Activated CD8-positive, alpha-beta T cell treated with anti-CD3 and anti-CD28 coated beads, Interleukin-2, amount 10 ng/mL, durations not matched to agents 7 days and 5 days (primary cell): Measurements from ENCODE around the gene TOGARAM1. TPM values are rescaled to one million over a fixed set of nuclear protein-coding genes. Genes with fewer than 3 reads are reported as not detected.

Experiments used
- ATAC-seq: fragments of 150-1000 bp; cut with Tn5 transposase; one replicate; pipeline ENCODE4 v1.10.0; 2021; ENCODE audit warnings: moderate library complexity
- CTCF ChIA-PET: fragments of 350-600 bp; sonication (Branson Sonifier 250); formaldehyde crosslinking; loops from one replicate; lab custom pipeline; 2021; ENCODE audit warnings: antibody characterized with exemption; lab: Charles Lee
- POLR2A ChIA-PET: fragments of 350-600 bp; sonication (Branson Sonifier 250); formaldehyde crosslinking; loops from one replicate; lab custom pipeline; 2021; ENCODE audit warnings: antibody characterized with exemption; lab: Charles Lee
- DNase-seq: peaks from one replicate; pipeline ENCODE4 v3.0.0-alpha.2; 2020
- H3K27ac Mint-ChIP-seq: one replicate; pipeline ENCODE4 v1.8.0; 2021; ENCODE audit warnings: mild to moderate bottlenecking, mixed read lengths
- H3K27me3 Mint-ChIP-seq: one replicate; pipeline ENCODE4 v1.8.0; 2021; ENCODE audit warnings: low read depth, mixed read lengths
- H3K36me3 Mint-ChIP-seq: one replicate; pipeline ENCODE4 v1.8.0; 2021; ENCODE audit warnings: low read depth, mixed read lengths
- H3K4me1 Mint-ChIP-seq: one replicate; pipeline ENCODE4 v1.8.0; 2021; ENCODE audit warnings: low read depth, mixed read lengths
- H3K4me3 Mint-ChIP-seq: one replicate; pipeline ENCODE4 v1.8.0; 2021; ENCODE audit warnings: mild to moderate bottlenecking, mixed read lengths
- H3K9me3 Mint-ChIP-seq: one replicate; pipeline ENCODE4 v1.8.0; 2022; ENCODE audit warnings: mixed read lengths; ENCODE audit not compliant: insufficient read depth
- total RNA-seq, 2 experiments: library from RNA; stranded (reverse); gene quantifications; one replicate each; pipeline ENCODE4 v1.2.3, GENCODE V29; 2021

The TOGARAM1 gene
- total RNA-seq, 2 experiments from 2014 or later = 8.9 to 9.5 TPM

- Mint-ChIP-seq H3K27me3 (no peaks in the 10 kb centered on the region), H3K4me3 (no peak overlapping the region), H3K4me1 (peaks cover 7% of the 10 kb centered on the region), H3K36me3 (peaks cover 55% of the 10 kb centered on the region), H3K27ac (no peak overlapping the region), H3K9me3 (peaks cover 3% of the 10 kb centered on the region)
- no peak for DNase-seq
- ChIA-PET POLR2A (no interaction called here), CTCF (no interaction called here)
- no peak for ATAC-seq
Observed at GRCh38 chr14:44945264-44945663, 16.7 kb upstream of the TOGARAM1 start.

- H3K4me1 Mint-ChIP-seq = peaks cover 8% of the 10 kb centered on the region
- ChIA-PET POLR2A (interaction anchor here (1.4 kb wide), 1 partner anchor 11 kb away, joined by 5 read pairs; the partner anchor contains the start of genes KLHL28 and TOGARAM1), CTCF (no interaction called here)
- H3K9me3 Mint-ChIP-seq = no peaks in the 10 kb centered on the region
- H3K27me3 Mint-ChIP-seq = no peaks in the 10 kb centered on the region
- H3K4me3 Mint-ChIP-seq = no peak overlapping the region
- DNase-seq = no peak
- peaks cover 34% of the 10 kb centered on the region for H3K36me3 Mint-ChIP-seq
- ATAC-seq = no peak
- H3K27ac Mint-ChIP-seq = no peak overlapping the region
Observed at GRCh38 chr14:44951051-44951450, 10.9 kb upstream of the TOGARAM1 start.

- Mint-ChIP-seq H3K4me3 (no peak overlapping the region), H3K4me1 (peaks cover 11% of the 10 kb centered on the region), H3K9me3 (no peaks in the 10 kb centered on the region), H3K27ac (no peak overlapping the region), H3K36me3 (peaks cover 29% of the 10 kb centered on the region), H3K27me3 (no peaks in the 10 kb centered on the region)
- ChIA-PET CTCF (no interaction called here), POLR2A (interaction anchor here (0.9 to 1.4 kb wide), 2 partner anchors 9 kb away, joined by 3 to 5 read pairs; partner anchors contain the start of genes KLHL28 and TOGARAM1)
- ATAC-seq (no peak), DNase-seq (no peak)
Observed at GRCh38 chr14:44952391-44953110, 9.4 kb upstream of the TOGARAM1 start.

- Mint-ChIP-seq H3K27ac (no peak overlapping the region), H3K27me3 (no peaks in the 10 kb centered on the region), H3K4me3 (no peak overlapping the region), H3K4me1 (peaks cover 22% of the 10 kb centered on the region), H3K36me3 (peaks cover 19% of the 10 kb centered on the region), H3K9me3 (no peaks in the 10 kb centered on the region)
- ATAC-seq (no peak), DNase-seq (no peak)
- CTCF ChIA-PET = no interaction called here
- POLR2A ChIA-PET = no interaction called here
Observed at GRCh38 chr14:44954750-44955149, 7.2 kb upstream of the TOGARAM1 start.

GRCh38 chr14:44955528-44955927, 6.5 kb upstream of the TOGARAM1 start:
- Mint-ChIP-seq H3K27ac (no peak overlapping the region), H3K9me3 (no peaks in the 10 kb centered on the region), H3K27me3 (no peaks in the 10 kb centered on the region), H3K4me3 (no peak overlapping the region), H3K4me1 (peaks cover 30% of the 10 kb centered on the region), H3K36me3 (peaks cover 19% of the 10 kb centered on the region)
- ChIA-PET POLR2A (no interaction called here), CTCF (no interaction called here)
- ATAC-seq (no peak), DNase-seq (no peak)

- no peak overlapping the region for H3K4me3 Mint-ChIP-seq
- CTCF ChIA-PET = interaction anchor here (1.2 kb wide), 1 partner anchor 55 kb away, joined by 3 read pairs; no protein-coding TSS in a partner anchor
- POLR2A ChIA-PET = no interaction called here
Observed at GRCh38 chr14:44956866-44957265, 5.1 kb upstream of the TOGARAM1 start.

GRCh38 chr14:44959538-44959937, 2.5 kb upstream of the TOGARAM1 start:
- no peak overlapping the region for H3K27ac Mint-ChIP-seq
- H3K27me3 Mint-ChIP-seq = no peaks in the 10 kb centered on the region
- ChIA-PET CTCF (no interaction called here), POLR2A (no interaction called here)
- H3K4me1 Mint-ChIP-seq = peaks cover 42% of the 10 kb centered on the region
- H3K36me3 Mint-ChIP-seq = peaks cover 18% of the 10 kb centered on the region
- H3K9me3 Mint-ChIP-seq = no peaks in the 10 kb centered on the region
- no peak overlapping the region for H3K4me3 Mint-ChIP-seq
- DNase-seq (no peak), ATAC-seq (no peak)

More at GRCh38 chr14:44956866-44957265, 5.1 kb upstream of the TOGARAM1 start:
- peaks cover 13% of the 10 kb centered on the region for H3K36me3 Mint-ChIP-seq
- ATAC-seq (no peak), DNase-seq (no peak)
- H3K9me3 Mint-ChIP-seq = no peaks in the 10 kb centered on the region
- no peak overlapping the region for H3K27ac Mint-ChIP-seq
- no peaks in the 10 kb centered on the region for H3K27me3 Mint-ChIP-seq
- peaks cover 30% of the 10 kb centered on the region for H3K4me1 Mint-ChIP-seq

- peaks cover 47% of the 10 kb centered on the region for H3K4me1 Mint-ChIP-seq
- H3K27ac Mint-ChIP-seq = peak overlapping the region; percentile 11
- ChIA-PET POLR2A (interaction anchor here (2.3 kb wide), 1 partner anchor 294 kb away, joined by 11 read pairs; the partner anchor contains the start of gene MIS18BP1), CTCF (no interaction called here)
- H3K27me3 Mint-ChIP-seq = no peaks in the 10 kb centered on the region
- peaks cover 23% of the 10 kb centered on the region for H3K36me3 Mint-ChIP-seq
- DNase-seq (no peak), ATAC-seq (no peak)
- H3K4me3 Mint-ChIP-seq = no peak overlapping the region
- H3K9me3 Mint-ChIP-seq = peaks cover 4% of the 10 kb centered on the region
Observed at GRCh38 chr14:44960146-44960545, 1.8 kb upstream of the TOGARAM1 start.

- H3K4me1 Mint-ChIP-seq = peaks cover 51% of the 10 kb centered on the region
- POLR2A ChIA-PET = interaction anchor here (2.3 to 2.9 kb wide), 3 partner anchors 63 to 293 kb away, joined by 11 to 23 read pairs (median 13); partner anchors contain the start of genes MIS18BP1 and PRPF39
- DNase-seq (no peak), ATAC-seq (no peak)
- H3K36me3 Mint-ChIP-seq = peaks cover 26% of the 10 kb centered on the region
- CTCF ChIA-PET = interaction anchor here (1.0 to 2.6 kb wide), 2 partner anchors 47 to 64 kb away, joined by 5 to 10 read pairs; a partner anchor contains a TSS
- H3K9me3 Mint-ChIP-seq = peaks cover 4% of the 10 kb centered on the region
- no peak overlapping the region for H3K4me3 Mint-ChIP-seq
- H3K27ac Mint-ChIP-seq = peak overlapping the region; percentile 11
- H3K27me3 Mint-ChIP-seq = no peaks in the 10 kb centered on the region
Observed at GRCh38 chr14:44960646-44961045, 1.3 kb upstream of the TOGARAM1 start.

GRCh38 chr14:44961151-44961553, 838 bp upstream of the TOGARAM1 start:
- Mint-ChIP-seq H3K27me3 (no peaks in the 10 kb centered on the region), H3K4me3 (no peak overlapping the region), H3K36me3 (peaks cover 26% of the 10 kb centered on the region), H3K4me1 (peaks cover 51% of the 10 kb centered on the region), H3K27ac (no peak overlapping the region), H3K9me3 (peaks cover 4% of the 10 kb centered on the region)
- CTCF ChIA-PET = interaction anchor here (1.0 to 2.6 kb wide), 4 partner anchors 48 to 128 kb away, joined by 3 to 10 read pairs (median 4); a partner anchor contains a TSS
- peak; percentile 39 for ATAC-seq
- POLR2A ChIA-PET = interaction anchor here (0.9 to 2.9 kb wide), 14 partner anchors 8 to 299 kb away, joined by 3 to 31 read pairs (median 6); partner anchors contain the start of genes FANCM, FKBP3, MIS18BP1 and PRPF39
- DNase-seq = peak; percentile 74

- Mint-ChIP-seq H3K4me1 (peaks cover 58% of the 10 kb centered on the region), H3K27ac (no peak overlapping the region), H3K9me3 (peaks cover 4% of the 10 kb centered on the region), H3K27me3 (no peaks in the 10 kb centered on the region), H3K4me3 (no peak overlapping the region), H3K36me3 (peaks cover 31% of the 10 kb centered on the region)
- DNase-seq (peak; percentile 49), ATAC-seq (peak; percentile 56)
- ChIA-PET CTCF (interaction anchor here (1.4 to 2.6 kb wide), 3 partner anchors 39 to 127 kb away, joined by 3 to 10 read pairs (median 3); no protein-coding TSS in a partner anchor), POLR2A (interaction anchor here (0.5 to 2.9 kb wide), 23 partner anchors 10 to 297 kb away, joined by 3 to 31 read pairs (median 4); partner anchors contain the start of genes FANCM, FKBP3, MIS18BP1 and PRPF39)
Observed at GRCh38 chr14:44962334-44963043, 499 bp downstream of the TOGARAM1 start.
